ENCODE measurements around the gene MET. TPM values are rescaled to one million over a fixed set of nuclear protein-coding genes. Genes with fewer than 3 reads are reported as not detected.

MET gene
- total and polyA plus RNA-seq, 10 of the 15 experiments (the other 5 are each of a cell fraction or from before 2014, with no cell fraction given) = 0.01 to 0.21 TPM; not detected in 8

DNA sequence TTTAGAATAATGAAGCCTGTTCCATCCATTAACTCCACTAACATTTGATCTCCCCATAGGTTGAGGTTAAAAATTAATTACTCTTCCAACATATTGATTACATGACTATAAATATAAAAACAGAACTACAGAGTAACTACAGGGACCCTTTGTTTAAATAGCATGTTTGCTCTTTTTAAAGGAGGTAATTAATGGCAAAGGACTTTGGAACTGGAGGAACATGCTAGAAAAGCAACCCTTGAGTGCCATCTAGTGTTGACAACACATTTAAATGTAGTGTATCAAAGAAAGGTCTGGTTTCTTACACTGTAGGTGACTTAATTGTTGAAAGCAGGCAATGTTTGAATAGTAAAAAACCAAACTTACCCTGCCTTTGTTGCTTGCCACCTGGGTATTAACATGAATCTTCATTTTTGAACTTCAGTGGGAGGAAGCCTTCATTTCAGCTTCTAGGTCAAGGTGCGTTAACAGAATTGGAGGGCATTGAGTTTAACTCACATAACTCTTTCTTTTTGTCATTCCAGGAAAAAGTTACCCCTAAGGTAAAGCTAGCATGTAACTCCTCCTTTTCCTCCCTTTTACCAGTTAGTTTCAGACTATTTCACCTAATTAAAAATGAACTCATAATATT, 137.8 kb downstream of the MET start:
- no peak for DNase-seq (ENCODE audit: low read depth, low spot score)
- H3K36me3 ChIP-seq (ENCODE audit: control insufficient read depth in 2 of 2, insufficient read depth in 2 of 2, low read length in 1 of 2) = no peaks in the 10 kb centered on the region
- BruUV-seq (replicated peaks) = no TSS peak

More for the DNA sequence above, 137.8 kb downstream of the MET start:
- TF ChIP-seq WRNIP1 (IDR thresholded peaks at IDR 0.05; ENCODE audit: borderline replicate concordance, low read depth, low read length) (no peak), RB1 (IDR thresholded peaks at IDR 0.05; ENCODE audit: borderline replicate concordance) (0 out of 2 replicates have a peak, but pooled peaks have one; percentile 21), RAD21 (IDR thresholded peaks at IDR 0.05; ENCODE audit: insufficient read depth, low read depth, low read length) (peak; percentile 82), EP300 (IDR thresholded peaks at IDR 0.05; ENCODE audit: borderline replicate concordance in 1 of 2, control insufficient read depth in 1 of 2, low read depth in 2 of 2, low read length in 2 of 2) (no peak), SMC3 (IDR thresholded peaks at IDR 0.05; ENCODE audit: borderline replicate concordance, low read length) (peak; percentile 66; the same call in 1 of the 2 replicates), NFYB (IDR thresholded peaks at IDR 0.05; ENCODE audit: insufficient read depth, low read depth, low read length) (no peak), ZNF24 (IDR thresholded peaks at IDR 0.05) (0 out of 2 replicates have a peak, but pooled peaks have one; percentile 27), POU2F2 (IDR thresholded peaks at IDR 0.05; ENCODE audit: borderline replicate concordance, low read depth, low read length) (no peak)
- TF ChIP-seq, protein P1, sequence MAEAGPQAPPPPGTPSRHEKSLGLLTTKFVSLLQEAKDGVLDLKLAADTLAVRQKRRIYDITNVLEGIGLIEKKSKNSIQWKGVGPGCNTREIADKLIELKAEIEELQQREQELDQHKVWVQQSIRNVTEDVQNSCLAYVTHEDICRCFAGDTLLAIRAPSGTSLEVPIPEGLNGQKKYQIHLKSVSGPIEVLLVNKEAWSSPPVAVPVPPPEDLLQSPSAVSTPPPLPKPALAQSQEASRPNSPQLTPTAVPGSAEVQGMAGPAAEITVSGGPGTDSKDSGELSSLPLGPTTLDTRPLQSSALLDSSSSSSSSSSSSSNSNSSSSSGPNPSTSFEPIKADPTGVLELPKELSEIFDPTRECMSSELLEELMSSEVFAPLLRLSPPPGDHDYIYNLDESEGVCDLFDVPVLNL (IDR thresholded peaks at IDR 0.05; ENCODE audit: low read depth, low read length) = no peak
- TF ChIP-seq, protein P2, sequence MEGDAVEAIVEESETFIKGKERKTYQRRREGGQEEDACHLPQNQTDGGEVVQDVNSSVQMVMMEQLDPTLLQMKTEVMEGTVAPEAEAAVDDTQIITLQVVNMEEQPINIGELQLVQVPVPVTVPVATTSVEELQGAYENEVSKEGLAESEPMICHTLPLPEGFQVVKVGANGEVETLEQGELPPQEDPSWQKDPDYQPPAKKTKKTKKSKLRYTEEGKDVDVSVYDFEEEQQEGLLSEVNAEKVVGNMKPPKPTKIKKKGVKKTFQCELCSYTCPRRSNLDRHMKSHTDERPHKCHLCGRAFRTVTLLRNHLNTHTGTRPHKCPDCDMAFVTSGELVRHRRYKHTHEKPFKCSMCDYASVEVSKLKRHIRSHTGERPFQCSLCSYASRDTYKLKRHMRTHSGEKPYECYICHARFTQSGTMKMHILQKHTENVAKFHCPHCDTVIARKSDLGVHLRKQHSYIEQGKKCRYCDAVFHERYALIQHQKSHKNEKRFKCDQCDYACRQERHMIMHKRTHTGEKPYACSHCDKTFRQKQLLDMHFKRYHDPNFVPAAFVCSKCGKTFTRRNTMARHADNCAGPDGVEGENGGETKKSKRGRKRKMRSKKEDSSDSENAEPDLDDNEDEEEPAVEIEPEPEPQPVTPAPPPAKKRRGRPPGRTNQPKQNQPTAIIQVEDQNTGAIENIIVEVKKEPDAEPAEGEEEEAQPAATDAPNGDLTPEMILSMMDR (IDR thresholded peaks at IDR 0.05 in 2 of 3, conservative IDR thresholded peaks at IDR 0.05 in 1 of 3; ENCODE audit: control insufficient read depth in 2 of 3, extremely low read depth in 1 of 3, insufficient read depth in 1 of 3, low read depth in 3 of 3, low read length in 3 of 3) = peak; percentile 49 to 75 (median 56); a peak in 5 of 6 replicates
- Histone ChIP-seq H3K4me2 (ENCODE audit: control insufficient read depth, insufficient read depth) (no peak overlapping the region), H3K9me3 (replicated peaks; ENCODE audit: control insufficient read depth, insufficient read depth, low read length) (no peaks in the 10 kb centered on the region), H2AFZ (ENCODE audit: control insufficient read depth, low read depth, low read length) (no peak overlapping the region), H3K79me2 (ENCODE audit: control insufficient read depth, insufficient read depth, low read length) (no peaks in the 10 kb centered on the region), H4K20me1 (ENCODE audit: control insufficient read depth, insufficient read depth) (no peaks in the 10 kb centered on the region), H3K9ac (ENCODE audit: control insufficient read depth, insufficient read depth, low read length) (no peak overlapping the region), H3K27me3 (replicated peaks in 1 of 2; ENCODE audit: control insufficient read depth in 2 of 2, insufficient read depth in 2 of 2, low read length in 1 of 2) (no peaks in the 10 kb centered on the region; a peak in 1 of 4 replicates), H3K27ac (ENCODE audit: control insufficient read depth, insufficient read depth) (no peak overlapping the region), H3K4me3 (no peak overlapping the region), H3K4me1 (ENCODE audit: control insufficient read depth, insufficient read depth, low read length) (no peaks in the 10 kb centered on the region)
- FAIRE-seq = peak; percentile 76
- RAD21 ChIA-PET (ENCODE audit: unreplicated experiment) = interaction anchor here (1.2 kb wide), 1 partner anchor 221 kb away, joined by 3 read pairs; no protein-coding TSS in a partner anchor
- WGBS (ENCODE audit: insufficient coverage, insufficient replicate concordance, low lambda C conversion rate, missing lambda C conversion rate) = 90% methylated on average over 1 of the region's 1 CpG
- in situ Hi-C loops (cut with MboI) (loop anchor here (5.0 to 10.0 kb wide), 3 partner anchors 212 to 635 kb away; no protein-coding TSS in a partner anchor), intact Hi-C loops (cut with micrococcal nuclease; ENCODE audit: unreplicated experiment) (loop anchor here (1.0 to 5.0 kb wide), 4 partner anchors 138 to 637 kb away; no protein-coding TSS in a partner anchor)
- POLR2A ChIA-PET = no interaction called here
- peak; percentile 92 for ATAC-seq
- SMC1A ChIA-PET (ENCODE audit: uncharacterized antibody, unreplicated experiment) = interaction anchor here (0.7 to 2.4 kb wide), 3 partner anchors 11 to 551 kb away, joined by 3 to 11 read pairs (median 3); no protein-coding TSS in a partner anchor
- CTCF ChIA-PET = interaction anchor here (0.6 to 10.0 kb wide), 7 partner anchors 9 to 1553 kb away, joined by 3 to 118 read pairs (median 3); no protein-coding TSS in a partner anchor
